AG04449 (cell line): ENCODE data around the gene MRPS25.

Source experiments
- CTCF ChIA-PET: fragments of 350-600 bp; formaldehyde crosslinking; extraction: SDS; loops from one replicate; lab custom pipeline; 2021; ENCODE audit warnings: antibody characterized with exemption; lab: Yijun Ruan, JAX
- POLR2A ChIA-PET: fragments of 400-600, 350-600 bp; formaldehyde crosslinking; extraction: SDS; loops from one replicate; lab custom pipeline; 2020; ENCODE audit warnings: antibody characterized with exemption, inconsistent platforms; lab: Yijun Ruan, JAX
- DNase-seq: peaks from one replicate; pipeline ENCODE4 v3.0.0-alpha.2; 2010; ENCODE audit warnings: low read depth, low spot score
- H3K4me3 ChIP-seq: 2 replicates; pipeline ENCODE4 v1.5.1; 2011; ENCODE audit warnings: low read depth, mild to moderate bottlenecking, control low read depth, low read length
- CTCF ChIP-seq: IDR thresholded peaks from one replicate; pipeline ENCODE4 v1.5.1; 2011; ENCODE audit warnings: mild to moderate bottlenecking, moderate library complexity, low read length, control low read depth, inconsistent platforms; ENCODE audit not compliant: insufficient read depth; ENCODE audit errors: missing control alignments

Gene MRPS25

GRCh38 chr3:15023249-15023648 is 41.9 kb downstream of the MRPS25 start:
- CTCF ChIA-PET: interaction anchor here (3.0 kb wide), 1 partner anchor 97 kb away, joined by 8 read pairs; no protein-coding TSS in a partner anchor
- POLR2A ChIA-PET: no interaction called here
- TF ChIP-seq CTCF: no peak
- no peak for DNase-seq
- H3K4me3 ChIP-seq: no peak overlapping the region

- DNase-seq: no peak
- H3K4me3 ChIP-seq: no peak overlapping the region
- CTCF ChIA-PET: interaction anchor here (1.1 kb wide), 1 partner anchor 91 kb away, joined by 3 read pairs; no protein-coding TSS in a partner anchor
- no peak for TF ChIP-seq CTCF
- POLR2A ChIA-PET: no interaction called here
Measured at GRCh38 chr3:15017191-15017590, 47.9 kb downstream of the MRPS25 start.

- DNase-seq: no peak
- H3K4me3 ChIP-seq: no peak overlapping the region
- POLR2A ChIA-PET: no interaction called here
- TF ChIP-seq CTCF: no peak
- CTCF ChIA-PET: interaction anchor here (1.0 kb wide), 1 partner anchor 36 kb away, joined by 3 read pairs; no protein-coding TSS in a partner anchor
Measured at GRCh38 chr3:15015456-15015855, 49.7 kb downstream of the MRPS25 start.

- ChIA-PET CTCF (interaction anchor here (1.0 kb wide), 1 partner anchor 37 kb away, joined by 3 read pairs; no protein-coding TSS in a partner anchor), POLR2A (no interaction called here)
- TF ChIP-seq CTCF: no peak
- H3K4me3 ChIP-seq: no peak overlapping the region
- no peak for DNase-seq
Measured at GRCh38 chr3:15014606-15015328, 50.3 kb downstream of the MRPS25 start.

- ChIA-PET CTCF (interaction anchor here (0.9 kb wide), 1 partner anchor 90 kb away, joined by 3 read pairs; no protein-coding TSS in a partner anchor), POLR2A (no interaction called here)
- DNase-seq: no peak
- H3K4me3 ChIP-seq: no peak overlapping the region
- TF ChIP-seq CTCF: no peak
Measured at GRCh38 chr3:15011174-15011573, 53.9 kb downstream of the MRPS25 start.

- DNase-seq: no peak
- no peak overlapping the region for H3K4me3 ChIP-seq
- no peak for TF ChIP-seq CTCF
- ChIA-PET POLR2A (no interaction called here), CTCF (no interaction called here)
Measured at GRCh38 chr3:15010664-15011063, 54.5 kb downstream of the MRPS25 start.
